Measurements from ENCODE around the gene CD2.

The CD2 gene

GRCh38 chr1:116760487-116760886 lies 6.3 kb downstream of the CD2 start:
- H3K9me3 Mint-ChIP-seq = no peaks in the 10 kb centered on the region
- H3K27ac Mint-ChIP-seq = peak overlapping the region; percentile 80
- H3K4me3 Mint-ChIP-seq = peak overlapping the region; percentile 89
- H3K36me3 Mint-ChIP-seq (ENCODE audit: low read depth) = peaks cover 96% of the 10 kb centered on the region
- DNase-seq (ENCODE audit: low spot score) = no peak
- H3K27me3 Mint-ChIP-seq (ENCODE audit: low read depth) = no peaks in the 10 kb centered on the region
- H3K4me1 Mint-ChIP-seq (ENCODE audit: low read depth) = peaks cover 58% of the 10 kb centered on the region

GRCh38 chr1:116760996-116761665 lies 6.9 kb downstream of the CD2 start:
- Mint-ChIP-seq H3K4me3 (peak overlapping the region; percentile 89), H3K4me1 (ENCODE audit: low read depth) (peaks cover 64% of the 10 kb centered on the region), H3K27ac (peak overlapping the region; percentile 99), H3K27me3 (ENCODE audit: low read depth) (no peaks in the 10 kb centered on the region), H3K36me3 (ENCODE audit: low read depth) (peaks cover 96% of the 10 kb centered on the region), H3K9me3 (no peaks in the 10 kb centered on the region)
- DNase-seq (ENCODE audit: low spot score) = no peak

- H3K27ac Mint-ChIP-seq = peak overlapping the region; percentile 99
- no peaks in the 10 kb centered on the region for H3K27me3 Mint-ChIP-seq (ENCODE audit: low read depth)
- DNase-seq (ENCODE audit: low spot score) = peak; percentile 4
- H3K9me3 Mint-ChIP-seq = no peaks in the 10 kb centered on the region
- peaks cover 75% of the 10 kb centered on the region for H3K4me1 Mint-ChIP-seq (ENCODE audit: low read depth)
- H3K4me3 Mint-ChIP-seq = peak overlapping the region; percentile 89
- H3K36me3 Mint-ChIP-seq (ENCODE audit: low read depth) = peaks cover 96% of the 10 kb centered on the region
Measured at GRCh38 chr1:116762281-116762680, 8.1 kb downstream of the CD2 start.

- no peaks in the 10 kb centered on the region for H3K27me3 Mint-ChIP-seq (ENCODE audit: low read depth)
- peak; percentile 50 for DNase-seq (ENCODE audit: low spot score)
- peak overlapping the region; percentile 89 for H3K4me3 Mint-ChIP-seq
- H3K27ac Mint-ChIP-seq = peak overlapping the region; percentile 99
- no peaks in the 10 kb centered on the region for H3K9me3 Mint-ChIP-seq
- peaks cover 80% of the 10 kb centered on the region for H3K4me1 Mint-ChIP-seq (ENCODE audit: low read depth)
- H3K36me3 Mint-ChIP-seq (ENCODE audit: low read depth) = peaks cover 96% of the 10 kb centered on the region
Measured at GRCh38 chr1:116762781-116763115, 8.5 kb downstream of the CD2 start.

- peak; percentile 87 for DNase-seq (ENCODE audit: low spot score)
- peak overlapping the region; percentile 99 for H3K27ac Mint-ChIP-seq
- no peaks in the 10 kb centered on the region for H3K27me3 Mint-ChIP-seq (ENCODE audit: low read depth)
- peak overlapping the region; percentile 89 for H3K4me3 Mint-ChIP-seq
- H3K9me3 Mint-ChIP-seq = no peaks in the 10 kb centered on the region
- H3K36me3 Mint-ChIP-seq (ENCODE audit: low read depth) = peaks cover 98% of the 10 kb centered on the region
- peaks cover 85% of the 10 kb centered on the region for H3K4me1 Mint-ChIP-seq (ENCODE audit: low read depth)
Measured at GRCh38 chr1:116763116-116763786, 9.0 kb downstream of the CD2 start.

GRCh38 chr1:116763787-116764465 lies 9.7 kb downstream of the CD2 start:
- peak overlapping the region; percentile 89 for H3K4me3 Mint-ChIP-seq
- peak overlapping the region; percentile 99 for H3K27ac Mint-ChIP-seq
- peaks cover 90% of the 10 kb centered on the region for H3K4me1 Mint-ChIP-seq (ENCODE audit: low read depth)
- H3K27me3 Mint-ChIP-seq (ENCODE audit: low read depth) = no peaks in the 10 kb centered on the region
- peaks cover 98% of the 10 kb centered on the region for H3K36me3 Mint-ChIP-seq (ENCODE audit: low read depth)
- DNase-seq (ENCODE audit: low spot score) = peak; percentile 73
- no peaks in the 10 kb centered on the region for H3K9me3 Mint-ChIP-seq

GRCh38 chr1:116764466-116764898 lies 10.3 kb downstream of the CD2 start:
- peaks cover 98% of the 10 kb centered on the region for H3K36me3 Mint-ChIP-seq (ENCODE audit: low read depth)
- H3K4me3 Mint-ChIP-seq = peak overlapping the region; percentile 89
- H3K9me3 Mint-ChIP-seq = no peaks in the 10 kb centered on the region
- no peaks in the 10 kb centered on the region for H3K27me3 Mint-ChIP-seq (ENCODE audit: low read depth)
- peaks cover 90% of the 10 kb centered on the region for H3K4me1 Mint-ChIP-seq (ENCODE audit: low read depth)
- H3K27ac Mint-ChIP-seq = peak overlapping the region; percentile 99
- peak; percentile 83 for DNase-seq (ENCODE audit: low spot score)

GRCh38 chr1:116764906-116765862 lies 11.0 kb downstream of the CD2 start:
- Mint-ChIP-seq H3K27me3 (ENCODE audit: low read depth) (no peaks in the 10 kb centered on the region), H3K4me1 (ENCODE audit: low read depth) (peaks cover 92% of the 10 kb centered on the region), H3K27ac (peak overlapping the region; percentile 99), H3K4me3 (peak overlapping the region; percentile 89), H3K36me3 (ENCODE audit: low read depth) (peaks cover 97% of the 10 kb centered on the region), H3K9me3 (no peaks in the 10 kb centered on the region)
- no peak for DNase-seq (ENCODE audit: low spot score)

- Mint-ChIP-seq H3K36me3 (ENCODE audit: low read depth) (peaks cover 92% of the 10 kb centered on the region), H3K27ac (peak overlapping the region; percentile 99), H3K9me3 (no peaks in the 10 kb centered on the region), H3K27me3 (ENCODE audit: low read depth) (no peaks in the 10 kb centered on the region), H3K4me3 (peak overlapping the region; percentile 89), H3K4me1 (ENCODE audit: low read depth) (peaks cover 95% of the 10 kb centered on the region)
- no peak for DNase-seq (ENCODE audit: low spot score)
Measured at GRCh38 chr1:116765962-116766361, 11.7 kb downstream of the CD2 start.

- peak overlapping the region; percentile 89 for H3K4me3 Mint-ChIP-seq
- no peaks in the 10 kb centered on the region for H3K9me3 Mint-ChIP-seq
- H3K27me3 Mint-ChIP-seq (ENCODE audit: low read depth) = no peaks in the 10 kb centered on the region
- H3K27ac Mint-ChIP-seq = peak overlapping the region; percentile 99
- peaks cover 95% of the 10 kb centered on the region for H3K4me1 Mint-ChIP-seq (ENCODE audit: low read depth)
- H3K36me3 Mint-ChIP-seq (ENCODE audit: low read depth) = peaks cover 86% of the 10 kb centered on the region
- peak; percentile 62 for DNase-seq (ENCODE audit: low spot score)
Measured at GRCh38 chr1:116766616-116767469, 12.6 kb downstream of the CD2 start.

GRCh38 chr1:116767782-116768382 lies 13.7 kb downstream of the CD2 start:
- H3K4me3 Mint-ChIP-seq = peak overlapping the region; percentile 89
- peak overlapping the region; percentile 99 for H3K27ac Mint-ChIP-seq
- no peaks in the 10 kb centered on the region for H3K27me3 Mint-ChIP-seq (ENCODE audit: low read depth)
- peaks cover 3% of the 10 kb centered on the region for H3K9me3 Mint-ChIP-seq
- H3K36me3 Mint-ChIP-seq (ENCODE audit: low read depth) = peaks cover 82% of the 10 kb centered on the region
- DNase-seq (ENCODE audit: low spot score) = no peak
- H3K4me1 Mint-ChIP-seq (ENCODE audit: low read depth) = peaks cover 95% of the 10 kb centered on the region

- Mint-ChIP-seq H3K4me3 (peak overlapping the region; percentile 89), H3K27ac (peak overlapping the region; percentile 99), H3K9me3 (peaks cover 9% of the 10 kb centered on the region), H3K36me3 (ENCODE audit: low read depth) (peaks cover 80% of the 10 kb centered on the region), H3K4me1 (ENCODE audit: low read depth) (peaks cover 93% of the 10 kb centered on the region), H3K27me3 (ENCODE audit: low read depth) (no peaks in the 10 kb centered on the region)
- no peak for DNase-seq (ENCODE audit: low spot score)
Measured at GRCh38 chr1:116768416-116769103, 14.3 kb downstream of the CD2 start.
